Activated CD4-positive, alpha-beta memory T cell treated with anti-CD3 and anti-CD28 coated beads, Interleukin-2, amount 10 ng/mL, durations not matched to agents 7 days and 5 days (primary cell): Measurements from ENCODE around the gene FBXO31. TPM values are rescaled to one million over a fixed set of nuclear protein-coding genes. Genes with fewer than 3 reads are reported as not detected.

Experiments used
- CTCF ChIA-PET: fragments of 350-600 bp; sonication (Branson Sonifier 250); formaldehyde crosslinking; loops from one replicate; lab custom pipeline; 2021; ENCODE audit warnings: antibody characterized with exemption, inconsistent platforms; lab: Charles Lee
- POLR2A ChIA-PET: fragments of 350-600 bp; sonication (Branson Sonifier 250); formaldehyde crosslinking; loops from one replicate; lab custom pipeline; 2021; ENCODE audit warnings: antibody characterized with exemption; lab: Charles Lee
- DNase-seq: peaks from one replicate; pipeline ENCODE4 v3.0.0-alpha.2; 2020
- H3K27ac Mint-ChIP-seq: one replicate; pipeline ENCODE4 v1.8.0; 2021; ENCODE audit warnings: mild to moderate bottlenecking, mixed read lengths
- H3K27me3 Mint-ChIP-seq: one replicate; pipeline ENCODE4 v1.8.0; 2021; ENCODE audit warnings: mixed read lengths
- H3K36me3 Mint-ChIP-seq: one replicate; pipeline ENCODE4 v1.8.0; 2021; ENCODE audit warnings: low read depth, mixed read lengths
- H3K4me1 Mint-ChIP-seq: one replicate; pipeline ENCODE4 v1.8.0; 2021; ENCODE audit warnings: mixed read lengths
- H3K4me3 Mint-ChIP-seq: one replicate; pipeline ENCODE4 v1.8.0; 2021; ENCODE audit warnings: mild to moderate bottlenecking, mixed read lengths
- H3K9me3 Mint-ChIP-seq: one replicate; pipeline ENCODE4 v1.8.0; 2021; ENCODE audit warnings: mixed read lengths
- total RNA-seq, 2 experiments: library from RNA; stranded (reverse); gene quantifications; one replicate each; pipeline ENCODE4 v1.2.3, GENCODE V29; 2021

FBXO31 gene
- total RNA-seq, 2 experiments from 2014 or later = 28.8 to 29.0 TPM

GRCh38 chr16:87407511-87408112 is 24.0 kb upstream of the FBXO31 start:
- POLR2A ChIA-PET = interaction anchor here (1.1 kb wide), 1 partner anchor 14 kb away, joined by 3 read pairs; no protein-coding TSS in a partner anchor
- H3K36me3 Mint-ChIP-seq = peaks cover 34% of the 10 kb centered on the region
- no peak for DNase-seq
- CTCF ChIA-PET = interaction anchor here (1.2 kb wide), 1 partner anchor 9 kb away, joined by 4 read pairs; no protein-coding TSS in a partner anchor
- H3K27me3 Mint-ChIP-seq = no peaks in the 10 kb centered on the region
- H3K4me3 Mint-ChIP-seq = no peak overlapping the region
- H3K27ac Mint-ChIP-seq = no peak overlapping the region
- peaks cover 5% of the 10 kb centered on the region for H3K4me1 Mint-ChIP-seq
- H3K9me3 Mint-ChIP-seq = no peaks in the 10 kb centered on the region

GRCh38 chr16:87406495-87407088 is 23.0 kb upstream of the FBXO31 start:
- peaks cover 37% of the 10 kb centered on the region for H3K36me3 Mint-ChIP-seq
- peaks cover 5% of the 10 kb centered on the region for H3K4me1 Mint-ChIP-seq
- ChIA-PET CTCF (interaction anchor here (1.2 kb wide), 1 partner anchor 10 kb away, joined by 4 read pairs; no protein-coding TSS in a partner anchor), POLR2A (no interaction called here)
- no peak overlapping the region for H3K4me3 Mint-ChIP-seq
- H3K9me3 Mint-ChIP-seq = no peaks in the 10 kb centered on the region
- DNase-seq = no peak
- no peak overlapping the region for H3K27ac Mint-ChIP-seq
- H3K27me3 Mint-ChIP-seq = no peaks in the 10 kb centered on the region

DNA sequence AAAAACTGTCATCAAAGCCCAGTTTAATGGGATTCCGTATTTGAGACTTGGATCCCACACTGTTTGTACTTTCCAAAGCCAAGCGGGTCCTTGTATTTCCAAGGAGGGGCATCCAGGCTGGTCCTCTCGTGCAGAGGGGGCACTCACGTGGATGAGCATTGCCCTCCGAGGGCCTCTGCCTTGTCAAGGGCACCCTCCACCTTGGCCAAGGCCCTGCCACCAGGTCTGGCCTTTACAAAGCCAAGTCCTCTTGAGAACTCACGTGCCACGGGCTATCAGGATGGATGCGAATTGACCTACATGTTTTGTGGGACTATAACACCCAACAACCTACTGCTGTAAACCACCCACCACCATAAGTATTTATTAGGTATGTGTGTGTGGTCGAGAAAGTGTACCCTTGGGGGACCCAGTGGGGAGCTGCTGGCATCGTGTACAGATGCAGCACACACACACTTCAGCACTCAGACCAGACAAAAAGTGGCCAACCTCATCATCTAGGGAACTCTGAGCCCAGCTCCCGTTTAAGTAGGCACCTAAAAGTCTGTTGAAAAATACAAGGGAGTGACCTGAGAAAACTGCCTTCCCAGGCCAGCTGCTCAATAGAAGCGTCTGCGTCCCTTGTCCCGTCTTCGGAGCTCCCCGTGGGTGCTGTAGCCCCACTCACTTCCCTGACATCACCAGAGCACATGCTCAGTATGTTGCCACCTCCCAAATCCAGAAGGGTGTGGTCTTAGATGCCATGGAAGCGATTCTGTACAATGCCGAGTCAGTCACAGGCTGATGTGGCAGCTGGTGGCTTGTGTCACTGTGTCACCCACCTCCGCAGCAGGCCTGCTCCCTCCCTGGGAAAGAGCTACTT is 21.4 kb upstream of the FBXO31 start:
- Mint-ChIP-seq H3K27ac (no peak overlapping the region), H3K4me1 (peaks cover 7% of the 10 kb centered on the region), H3K36me3 (peaks cover 47% of the 10 kb centered on the region), H3K4me3 (no peak overlapping the region), H3K27me3 (no peaks in the 10 kb centered on the region), H3K9me3 (no peaks in the 10 kb centered on the region)
- POLR2A ChIA-PET = interaction anchor here (1.3 kb wide), 1 partner anchor 10 kb away, joined by 5 read pairs; no protein-coding TSS in a partner anchor
- no peak for DNase-seq
- CTCF ChIA-PET = no interaction called here

GRCh38 chr16:87395181-87395842 is 11.7 kb upstream of the FBXO31 start:
- H3K27me3 Mint-ChIP-seq = no peaks in the 10 kb centered on the region
- POLR2A ChIA-PET = interaction anchor here (1.2 to 3.8 kb wide), 4 partner anchors 10 to 240 kb away, joined by 3 to 67 read pairs (median 13); partner anchors contain the start of genes C16orf95 and FBXO31
- no peak for DNase-seq
- H3K9me3 Mint-ChIP-seq = no peaks in the 10 kb centered on the region
- H3K36me3 Mint-ChIP-seq = peaks cover 34% of the 10 kb centered on the region
- no peak overlapping the region for H3K27ac Mint-ChIP-seq
- CTCF ChIA-PET = interaction anchor here (0.7 to 3.7 kb wide), 6 partner anchors 9 to 338 kb away, joined by 3 to 49 read pairs (median 7); partner anchors contain the start of gene FBXO31
- H3K4me1 Mint-ChIP-seq = peaks cover 38% of the 10 kb centered on the region
- no peak overlapping the region for H3K4me3 Mint-ChIP-seq

- Mint-ChIP-seq H3K9me3 (no peaks in the 10 kb centered on the region), H3K4me1 (peaks cover 47% of the 10 kb centered on the region), H3K27me3 (no peaks in the 10 kb centered on the region), H3K36me3 (peaks cover 23% of the 10 kb centered on the region), H3K4me3 (peak overlapping the region; percentile 90), H3K27ac (peak overlapping the region; percentile 85)
- ChIA-PET POLR2A (interaction anchor here (0.7 to 3.8 kb wide), 6 partner anchors 10 to 1840 kb away, joined by 3 to 67 read pairs (median 4); partner anchors contain the start of genes C16orf95 and FBXO31), CTCF (interaction anchor here (0.7 to 3.7 kb wide), 9 partner anchors 7 to 242 kb away, joined by 3 to 49 read pairs (median 6); partner anchors contain the start of genes C16orf95 and FBXO31)
- no peak for DNase-seq
Observed at GRCh38 chr16:87393680-87394055, 10.1 kb upstream of the FBXO31 start.

GRCh38 chr16:87392821-87393679 is 9.5 kb upstream of the FBXO31 start:
- H3K27ac Mint-ChIP-seq = peak overlapping the region; percentile 85
- peaks cover 53% of the 10 kb centered on the region for H3K4me1 Mint-ChIP-seq

GRCh38 chr16:87391950-87392820 is 8.6 kb upstream of the FBXO31 start, which contains the start of gene MAP1LC3B:
Gene MAP1LC3B, plus strand, starts transcription at chr16:87392336. Its CDS starts 92 bp downstream, at chr16:87392428.
- POLR2A ChIA-PET = interaction anchor here (0.6 to 3.8 kb wide), 6 partner anchors 9 to 244 kb away, joined by 3 to 67 read pairs (median 6); partner anchors contain the start of genes C16orf95 and FBXO31
- Mint-ChIP-seq H3K36me3 (peaks cover 19% of the 10 kb centered on the region), H3K27ac (peak within 1 kb of the TSS; percentile 90), H3K4me3 (peak within 1 kb of the TSS; percentile 90), H3K27me3 (no peaks in the 10 kb centered on the region), H3K9me3 (no peaks in the 10 kb centered on the region), H3K4me1 (peaks cover 61% of the 10 kb centered on the region)
- CTCF ChIA-PET = interaction anchor here (0.9 to 3.7 kb wide), 4 partner anchors 9 to 244 kb away, joined by 4 to 49 read pairs (median 10); partner anchors contain the start of gene FBXO31
- DNase-seq = peak; percentile 99

More at GRCh38 chr16:87392821-87393679, 9.5 kb upstream of the FBXO31 start:
- Mint-ChIP-seq H3K27me3 (no peaks in the 10 kb centered on the region), H3K36me3 (peaks cover 19% of the 10 kb centered on the region), H3K9me3 (no peaks in the 10 kb centered on the region), H3K4me3 (peak overlapping the region; percentile 90)
- CTCF ChIA-PET = interaction anchor here (0.9 to 3.7 kb wide), 4 partner anchors 9 to 243 kb away, joined by 4 to 49 read pairs (median 10); partner anchors contain the start of gene FBXO31
- peak; percentile 58 for DNase-seq
- POLR2A ChIA-PET = interaction anchor here (0.6 to 3.8 kb wide), 8 partner anchors 8 to 1840 kb away, joined by 3 to 67 read pairs (median 4); partner anchors contain the start of genes C16orf95 and FBXO31

DNA sequence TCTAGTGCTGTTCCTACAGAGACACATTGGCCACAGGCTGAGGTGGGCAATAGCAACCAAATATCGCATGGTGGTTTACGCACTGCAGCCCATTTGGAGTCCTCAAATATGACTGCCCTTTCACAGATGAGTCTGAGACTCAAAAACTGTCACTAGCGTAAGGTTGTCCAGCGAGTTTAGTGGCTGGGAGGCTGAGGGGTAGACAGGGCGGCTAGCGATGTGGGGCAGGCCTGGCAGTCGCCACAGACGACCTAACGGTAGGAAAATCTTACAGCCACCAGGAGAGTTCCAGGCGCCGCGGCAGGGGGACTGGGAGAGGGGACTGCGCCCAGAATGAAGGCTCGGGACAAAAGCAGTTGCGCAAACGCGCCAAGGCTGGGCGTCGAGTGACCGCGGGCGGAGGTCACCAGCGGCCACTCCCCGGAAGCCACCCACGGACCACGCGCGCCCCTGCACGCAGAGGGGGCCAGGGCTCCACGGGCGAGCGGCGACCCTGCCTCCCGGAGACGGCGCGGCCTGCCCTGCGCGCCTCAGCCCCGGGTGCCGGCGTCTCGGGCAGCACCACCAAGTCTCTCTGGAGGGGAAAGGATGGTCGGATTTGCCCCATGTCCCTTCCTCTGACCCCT is 7.9 kb upstream of the FBXO31 start:
- Mint-ChIP-seq H3K27ac (peak overlapping the region; percentile 90), H3K9me3 (no peaks in the 10 kb centered on the region), H3K36me3 (peaks cover 19% of the 10 kb centered on the region), H3K27me3 (no peaks in the 10 kb centered on the region), H3K4me1 (peaks cover 64% of the 10 kb centered on the region), H3K4me3 (peak overlapping the region; percentile 82)
- POLR2A ChIA-PET = no interaction called here
- CTCF ChIA-PET = interaction anchor here (1.0 kb wide), 1 partner anchor 73 kb away, joined by 3 read pairs; no protein-coding TSS in a partner anchor
- no peak for DNase-seq

DNA sequence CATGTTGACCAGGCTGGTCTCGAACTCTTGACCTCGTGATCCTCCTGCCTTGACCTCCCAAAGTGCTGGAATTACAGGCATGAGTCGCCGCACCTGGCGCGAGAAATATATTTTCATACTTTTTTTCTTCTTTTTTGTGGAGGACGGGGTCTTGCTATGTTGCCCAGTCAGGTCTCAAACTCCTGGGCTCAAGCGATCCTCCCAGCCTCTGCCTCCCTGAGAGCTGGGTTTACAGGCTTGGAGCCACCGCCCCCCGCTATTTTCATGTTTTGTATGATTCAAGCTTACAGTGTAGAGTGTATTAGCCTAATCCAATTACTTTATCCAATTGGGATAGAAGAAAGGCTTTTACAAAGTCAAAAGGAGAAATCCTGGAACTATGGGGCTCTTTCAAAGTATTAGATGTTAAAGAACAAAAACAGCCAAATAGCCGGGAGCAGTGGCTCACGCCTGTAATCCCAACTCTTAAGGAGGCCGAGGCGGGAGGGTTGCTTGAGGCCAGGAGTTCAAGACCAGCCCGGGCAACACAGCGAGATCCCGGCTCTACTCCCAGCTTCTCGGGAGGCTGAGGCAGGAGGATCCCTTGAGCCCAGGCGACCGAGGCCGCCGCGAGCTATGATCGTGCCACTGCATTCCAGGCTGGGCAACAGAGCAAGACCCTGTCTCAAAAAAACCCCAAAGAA is 7.2 kb upstream of the FBXO31 start:
- POLR2A ChIA-PET = interaction anchor here (1.4 kb wide), 1 partner anchor 74 kb away, joined by 3 read pairs; the partner anchor contains the start of gene C16orf95

More for the DNA sequence above, 7.2 kb upstream of the FBXO31 start:
- Mint-ChIP-seq H3K9me3 (no peaks in the 10 kb centered on the region), H3K27me3 (no peaks in the 10 kb centered on the region), H3K36me3 (peaks cover 22% of the 10 kb centered on the region), H3K27ac (peak overlapping the region; percentile 90), H3K4me1 (peaks cover 67% of the 10 kb centered on the region), H3K4me3 (peak overlapping the region; percentile 82)
- CTCF ChIA-PET = interaction anchor here (1.0 kb wide), 1 partner anchor 72 kb away, joined by 3 read pairs; no protein-coding TSS in a partner anchor
- DNase-seq = no peak
